AG04449 (cell line): ENCODE results near the gene CCDC68.
"Not testable (repeated sequence)": the region's sequence is repeated elsewhere in the genome, so short reads cannot be mapped to it uniquely, and the experiment has no call there.

Source experiments
- CTCF ChIA-PET: fragments of 350-600 bp; formaldehyde crosslinking; extraction: SDS; loops from one replicate; lab custom pipeline; 2021; ENCODE audit warnings: antibody characterized with exemption; lab: Yijun Ruan, JAX
- POLR2A ChIA-PET: fragments of 400-600, 350-600 bp; formaldehyde crosslinking; extraction: SDS; loops from one replicate; lab custom pipeline; 2020; ENCODE audit warnings: antibody characterized with exemption, inconsistent platforms; lab: Yijun Ruan, JAX
- DNase-seq: peaks from one replicate; pipeline ENCODE4 v3.0.0-alpha.2; 2010; ENCODE audit warnings: low read depth, low spot score
- H3K4me3 ChIP-seq: 2 replicates; pipeline ENCODE4 v1.5.1; 2011; ENCODE audit warnings: low read depth, mild to moderate bottlenecking, control low read depth, low read length
- CTCF ChIP-seq: IDR thresholded peaks from one replicate; pipeline ENCODE4 v1.5.1; 2011; ENCODE audit warnings: mild to moderate bottlenecking, moderate library complexity, low read length, control low read depth, inconsistent platforms; ENCODE audit not compliant: insufficient read depth; ENCODE audit errors: missing control alignments

CCDC68 gene

GRCh38 chr18:54981076-54981475 lies 21.8 kb upstream of the CCDC68 start:
- ChIA-PET CTCF (interaction anchor here (0.7 to 5.7 kb wide), 5 partner anchors 291 to 536 kb away, joined by 3 to 44 read pairs (median 3); no protein-coding TSS in a partner anchor), POLR2A (no interaction called here)
- H3K4me3 ChIP-seq, result no peak overlapping the region
- no peak for TF ChIP-seq CTCF
- DNase-seq, result no peak

GRCh38 chr18:54975598-54975997 lies 16.3 kb upstream of the CCDC68 start:
- POLR2A ChIA-PET, result no interaction called here
- CTCF ChIA-PET, result interaction anchor here (1.5 to 3.3 kb wide), 3 partner anchors 8 to 531 kb away, joined by 3 to 23 read pairs (median 14); no protein-coding TSS in a partner anchor
- no peak for TF ChIP-seq CTCF
- H3K4me3 ChIP-seq, result no peak overlapping the region
- DNase-seq, result no peak

- CTCF ChIA-PET, result interaction anchor here (3.0 kb wide), 1 partner anchor 10 kb away, joined by 23 read pairs; no protein-coding TSS in a partner anchor
- no peak for DNase-seq
- H3K4me3 ChIP-seq, result no peak overlapping the region
- POLR2A ChIA-PET, result no interaction called here
- no peak for TF ChIP-seq CTCF
Measured at GRCh38 chr18:54973046-54973445, 13.8 kb upstream of the CCDC68 start.

- no peak for DNase-seq
- H3K4me3 ChIP-seq, result no peak overlapping the region
- CTCF ChIA-PET, result interaction anchor here (0.7 to 3.2 kb wide), 4 partner anchors 15 to 298 kb away, joined by 3 to 20 read pairs (median 4); no protein-coding TSS in a partner anchor
- POLR2A ChIA-PET, result no interaction called here
- no peak for TF ChIP-seq CTCF
Measured at GRCh38 chr18:54968807-54969206, 9.5 kb upstream of the CCDC68 start.

- CTCF ChIA-PET, result interaction anchor here (0.9 to 3.2 kb wide), 3 partner anchors 16 to 297 kb away, joined by 3 to 20 read pairs (median 5); no protein-coding TSS in a partner anchor
- DNase-seq, POLR2A ChIA-PET, H3K4me3 ChIP-seq: not testable (repeated sequence)
Measured at GRCh38 chr18:54968237-54968636, 9.0 kb upstream of the CCDC68 start.

- no peak for TF ChIP-seq CTCF
- ChIA-PET CTCF (interaction anchor here (3.2 kb wide), 1 partner anchor 16 kb away, joined by 20 read pairs; no protein-coding TSS in a partner anchor), POLR2A (no interaction called here)
- DNase-seq, result no peak
- H3K4me3 ChIP-seq, result no peak overlapping the region
Measured at GRCh38 chr18:54967786-54968185, 8.5 kb upstream of the CCDC68 start.

GRCh38 chr18:54964741-54965140 lies 5.5 kb upstream of the CCDC68 start:
- TF ChIP-seq CTCF, result no peak
- no peak overlapping the region for H3K4me3 ChIP-seq
- no peak for DNase-seq
- POLR2A ChIA-PET, result no interaction called here
- CTCF ChIA-PET, result no interaction called here
